NCI-H2196 treated with DMSO at 0.1 percent for 48 hours (cell line): Measurements from ENCODE around the gene PHF21A.
"Not testable (repeated sequence)": the region's sequence is repeated elsewhere in the genome, so short reads cannot be mapped to it uniquely, and the experiment has no call there.

Experiments
- DNase-seq: peaks from one replicate; lab custom pipeline; 2025; ENCODE audit not compliant: unreplicated experiment; lab: John Stamatoyannopoulos, UW

Gene PHF21A

GRCh38 chr11:46120346-46121300 is 631 bp downstream of the PHF21A start:
- DNase-seq: peak; percentile 73

GRCh38 chr11:46119352-46120216 is 1.7 kb downstream of the PHF21A start:
- DNase-seq: no peak

GRCh38 chr11:46118702-46119351 is 2.4 kb downstream of the PHF21A start:
- no peak for DNase-seq

- DNase-seq: no peak
Observed at GRCh38 chr11:46117842-46118241, 3.4 kb downstream of the PHF21A start.

GRCh38 chr11:46116712-46117037 is 4.6 kb downstream of the PHF21A start:
- not testable (repeated sequence) for DNase-seq

GRCh38 chr11:46116007-46116711 is 5.1 kb downstream of the PHF21A start:
- DNase-seq: no peak

GRCh38 chr11:46114961-46115360 is 6.3 kb downstream of the PHF21A start:
- no peak for DNase-seq

- DNase-seq: no peak
Observed at GRCh38 chr11:46114378-46114777, 6.9 kb downstream of the PHF21A start.

GRCh38 chr11:46112961-46113607 is 8.2 kb downstream of the PHF21A start:
- peak; percentile 36 for DNase-seq

- no peak for DNase-seq
Observed at GRCh38 chr11:46108751-46109150, 12.5 kb downstream of the PHF21A start.

GRCh38 chr11:46107780-46108179 is 13.5 kb downstream of the PHF21A start:
- DNase-seq: no peak

GRCh38 chr11:46107408-46107718 is 13.9 kb downstream of the PHF21A start:
- no peak for DNase-seq

- DNase-seq: no peak
Observed at GRCh38 chr11:46106530-46107407, 14.5 kb downstream of the PHF21A start.

GRCh38 chr11:46105926-46106325 is 15.3 kb downstream of the PHF21A start:
- no peak for DNase-seq

GRCh38 chr11:46105134-46105628 is 16.1 kb downstream of the PHF21A start:
- DNase-seq: no peak

GRCh38 chr11:46102843-46103242 is 18.4 kb downstream of the PHF21A start:
- DNase-seq: no peak

GRCh38 chr11:46100670-46101069 is 20.6 kb downstream of the PHF21A start:
- no peak for DNase-seq

- DNase-seq: no peak
Observed at GRCh38 chr11:46099963-46100316, 21.3 kb downstream of the PHF21A start.

GRCh38 chr11:46090375-46090774 is 30.9 kb downstream of the PHF21A start:
- no peak for DNase-seq
